SK-N-SH (cell line): ENCODE results near the gene CDH18. TPM values are rescaled to one million over a fixed set of nuclear protein-coding genes. Genes with fewer than 3 reads are reported as not detected.

Experiments used
- CTCF ChIA-PET: fragments of 300-600, 350-600 bp; formaldehyde crosslinking; extraction: SDS; loops from one replicate; lab custom pipeline; 2021; lab: Yijun Ruan, JAX
- POLR2A ChIA-PET: fragments of 350-600 bp; sonication (Branson Sonifier 250); formaldehyde crosslinking; extraction: SDS; loops from one replicate; lab custom pipeline; 2020; ENCODE audit warnings: antibody characterized with exemption, inconsistent platforms; lab: Yijun Ruan, JAX
- DNase-seq: peaks from one replicate; pipeline ENCODE4 v3.0.0; 2012
- H2AFZ ChIP-seq: fragments of 200-600 bp; sonication (generic); 2 replicates; pipeline ENCODE4 v1.8.1; 2016; ENCODE audit warnings: antibody characterized with exemption, mild to moderate bottlenecking, low read depth
- H3F3A ChIP-seq: fragments of 200-600 bp; sonication (generic); replicated peaks from 2 replicates; pipeline ENCODE3; 2016; ENCODE audit warnings: antibody characterized with exemption, mild to moderate bottlenecking; ENCODE audit not compliant: insufficient read depth
- H3K27ac ChIP-seq, 2 experiments: fragments of 200-500 bp in 1 of 2; fragments of 200-600 bp in 1 of 2; sonication (Bioruptor generic) in 1 of 2; sonication (generic), shearing (Covaris generic) in 1 of 2; 2 replicates each; pipeline versions ENCODE4 v1.5.1 to v1.6.1; 2014 to 2016; ENCODE audit warnings: low read depth in 2 of 2, inconsistent platforms in 1 of 2, low read length in 1 of 2, mild to moderate bottlenecking in 1 of 2, mixed read lengths in 1 of 2
- H3K27me3 ChIP-seq: fragments of 200-600 bp; sonication (generic), shearing (Covaris generic); 2 replicates; pipeline ENCODE4 v1.6.1; 2016; ENCODE audit warnings: mixed run types; ENCODE audit not compliant: insufficient read depth
- H3K36me3 ChIP-seq, 2 experiments: fragments of 200-500 bp in 1 of 2; fragments of 200-600 bp in 1 of 2; sonication (Bioruptor generic) in 1 of 2; sonication (generic) in 1 of 2; replicated peaks in 1 of 2; 2 replicates each; pipeline versions ENCODE3 to v1.5.1; 2014 to 2016; ENCODE audit warnings: low read length in 1 of 2, mild to moderate bottlenecking in 1 of 2; ENCODE audit not compliant: insufficient read depth in 2 of 2, control insufficient read depth in 1 of 2
- H3K4me1 ChIP-seq, 2 experiments: fragments of 200-500 bp in 1 of 2; fragments of 200-600 bp in 1 of 2; sonication (Bioruptor generic) in 1 of 2; sonication (generic), shearing (Covaris generic) in 1 of 2; 2 replicates each; pipeline versions ENCODE4 v1.5.1 to v1.6.1; 2014 to 2016; ENCODE audit warnings: low read depth in 1 of 2, low read length in 1 of 2, mixed run types in 1 of 2; ENCODE audit not compliant: insufficient read depth in 2 of 2, control insufficient read depth in 1 of 2
- H3K4me2 ChIP-seq: fragments of 200-600 bp; sonication (generic), shearing (Covaris generic); 2 replicates; pipeline ENCODE4 v1.6.1; 2017; ENCODE audit warnings: mixed run types
- H3K4me3 ChIP-seq, 2 experiments: fragments of 200-500 bp in 1 of 2; fragments of 200-600 bp in 1 of 2; sonication (Bioruptor generic) in 1 of 2; sonication (generic), shearing (Covaris generic) in 1 of 2; 2 replicates each; pipeline versions ENCODE4 v1.5.1 to v1.8.1; 2014 to 2016; ENCODE audit warnings: low read depth in 2 of 2, inconsistent platforms in 1 of 2, low read length in 1 of 2, mild to moderate bottlenecking in 1 of 2, mixed read lengths in 1 of 2, moderate library complexity in 1 of 2
- H3K79me2 ChIP-seq: fragments of 200-600 bp; sonication (generic); 2 replicates; pipeline ENCODE4 v1.8.1; 2017; ENCODE audit warnings: mild to moderate bottlenecking; ENCODE audit not compliant: insufficient read depth
- H3K9ac ChIP-seq: fragments of 200-600 bp; sonication (generic); 2 replicates; pipeline ENCODE4 v1.6.1; 2017; ENCODE audit warnings: mixed run types
- H3K9me2 ChIP-seq: fragments of 200-600 bp; sonication (generic); 2 replicates; pipeline ENCODE4 v1.6.1; 2017; ENCODE audit warnings: mixed run types
- H3K9me3 ChIP-seq: fragments of 200-600 bp; sonication (generic); 2 replicates; pipeline ENCODE4 v1.6.1; 2017; ENCODE audit warnings: mixed run types, mild to moderate bottlenecking, moderate library complexity
- H4K20me1 ChIP-seq: fragments of 200-600 bp; sonication (generic); 2 replicates; pipeline ENCODE4 v1.6.1; 2017; ENCODE audit warnings: mild to moderate bottlenecking, mixed run types; ENCODE audit not compliant: insufficient read depth
- CHD2 ChIP-seq: fragments of 150-350 bp; IDR thresholded peaks from 2 replicates; pipeline ENCODE4 v1.6.1; 2018; ENCODE audit warnings: low read length; ENCODE audit not compliant: partially characterized antibody
- EP300 ChIP-seq, 2 experiments: IDR thresholded peaks; 2 replicates each; pipeline versions ENCODE4 v1.4.0 to v1.6.1; 2012; ENCODE audit warnings: borderline replicate concordance in 1 of 2, low read depth in 1 of 2, low read length in 1 of 2
- FOSL2 ChIP-seq: IDR thresholded peaks from 2 replicates; pipeline ENCODE4 v1.4.0; 2012; ENCODE audit warnings: low read depth, mild to moderate bottlenecking, moderate library complexity, borderline replicate concordance
- FOXJ3 ChIP-seq: sonication (generic); formaldehyde crosslinking; IDR thresholded peaks from 2 replicates; pipeline ENCODE4 v1.5.1; 2020; ENCODE audit warnings: mild to moderate bottlenecking, missing genetic modification reagents
- FOXM1 ChIP-seq: IDR thresholded peaks from 2 replicates; pipeline ENCODE4 v1.4.0; 2012; ENCODE audit warnings: low read depth, mild to moderate bottlenecking
- GABPA ChIP-seq: IDR thresholded peaks from 2 replicates; pipeline ENCODE4 v1.4.0; 2012; ENCODE audit warnings: low read depth, mild to moderate bottlenecking
- MAX ChIP-seq: IDR thresholded peaks from 2 replicates; pipeline ENCODE4 v1.4.0; 2012; ENCODE audit warnings: low read depth
- NFIC ChIP-seq: IDR thresholded peaks from 2 replicates; pipeline ENCODE4 v1.4.0; 2012; ENCODE audit warnings: borderline replicate concordance
- NRF1 ChIP-seq: IDR thresholded peaks from 2 replicates; pipeline ENCODE4 v1.6.1; 2012; ENCODE audit warnings: low read depth, mild to moderate bottlenecking, low read length
- PBX3 ChIP-seq: IDR thresholded peaks from 2 replicates; pipeline ENCODE4; 2012
- POLR2AphosphoS5 ChIP-seq: IDR thresholded peaks from 2 replicates; pipeline ENCODE4 v1.6.1; 2012; ENCODE audit warnings: low read depth, low read length
- RAD21 ChIP-seq: IDR thresholded peaks from 2 replicates; pipeline ENCODE4 v1.6.1; 2012; ENCODE audit warnings: mild to moderate bottlenecking, low read length
- RCOR1 ChIP-seq: fragments of 150-350 bp; IDR thresholded peaks from 2 replicates; pipeline ENCODE4 v1.6.1; 2017; ENCODE audit warnings: antibody characterized with exemption, low read length
- REST ChIP-seq: IDR thresholded peaks from 2 replicates; pipeline ENCODE4 v1.6.1; 2012; ENCODE audit warnings: mild to moderate bottlenecking, low read depth, low read length, moderate library complexity
- RXRA ChIP-seq: IDR thresholded peaks from 2 replicates; pipeline ENCODE4 v1.4.0; 2012; ENCODE audit warnings: low read depth, mild to moderate bottlenecking, borderline replicate concordance
- TCF12 ChIP-seq: IDR thresholded peaks from 2 replicates; pipeline ENCODE4 v1.4.0; 2012
- TEAD4 ChIP-seq: IDR thresholded peaks from 2 replicates; pipeline ENCODE4 v1.4.0; 2012; ENCODE audit warnings: mild to moderate bottlenecking, borderline replicate concordance; ENCODE audit not compliant: insufficient read depth
- WGBS: methylation state at CpG from one replicate; pipeline ENCODE4 v1.1.6; 2017; ENCODE audit warnings: low lambda C conversion rate; 5-methylcytosine and 5-hydroxymethylcytosine counted together
- polyA plus RNA-seq, 3 experiments: library from polyadenylated mRNA; depleted of rRNA; stranded (reverse); fragments of >200 nt; gene quantifications; 2 replicates each; pipeline ENCODE4 v1.2.3, GENCODE V29; 2012

The CDH18 gene
- polyA plus RNA-seq, 1 of the 3 experiments (the other 2 are of a cell fraction), result 6.0 TPM

GRCh38 chr5:19625562-19625961 lies 362.4 kb downstream of the CDH18 start:
- H4K20me1 ChIP-seq, result no peaks in the 10 kb centered on the region
- no peaks in the 10 kb centered on the region for H3K4me1 ChIP-seq
- CTCF ChIA-PET, result no interaction called here
- no peaks in the 10 kb centered on the region for H3K36me3 ChIP-seq
- H2AFZ ChIP-seq, result no peak overlapping the region
- no peaks in the 10 kb centered on the region for H3K9me2 ChIP-seq
- POLR2A ChIA-PET, result no interaction called here
- H3K27ac ChIP-seq, result no peak overlapping the region
- DNase-seq, result no peak
- TF ChIP-seq FOXJ3 (CRISPR knock-in tag) (no peak), RCOR1 (no peak), TEAD4 (no peak), FOSL2 (no peak), PBX3 (no peak), NFIC (no peak), CHD2 (no peak), RXRA (no peak), NRF1 (no peak), MAX (no peak), RAD21 (no peak), TCF12 (no peak), EP300 (IDR thresholded peaks at IDR 0.05; ENCODE audit: borderline replicate concordance in 1 of 2, low read depth in 1 of 2, low read length in 1 of 2) (no peak), REST (no peak), GABPA (no peak), POLR2AphosphoS5 (no peak), FOXM1 (no peak)
- H3F3A ChIP-seq, result no peaks in the 10 kb centered on the region
- WGBS, result 31% methylated on average over 3 of the region's 3 CpGs
- no peaks in the 10 kb centered on the region for H3K9me3 ChIP-seq
- H3K9ac ChIP-seq, result no peak overlapping the region
- H3K79me2 ChIP-seq, result no peaks in the 10 kb centered on the region
- H3K4me2 ChIP-seq, result no peak overlapping the region
- H3K27me3 ChIP-seq, result no peaks in the 10 kb centered on the region
- H3K4me3 ChIP-seq, result no peak overlapping the region
